KBM-7 (cell line): ENCODE results near the gene SIDT2.

Source experiments
- DNase-seq: peaks from one replicate; pipeline ENCODE4 v3.0.0-alpha.2; 2015
- in situ Hi-C: fragments of 300-500 bp; cut with MboI; formaldehyde crosslinking; loops from 2 replicates; pipeline ENCODE4 v1.14.3; 2020; ENCODE audit warnings: low sequenced_read_pairs, low pct_unique_long_range_greater_than_20kb, mixed read lengths

SIDT2 gene

DNA sequence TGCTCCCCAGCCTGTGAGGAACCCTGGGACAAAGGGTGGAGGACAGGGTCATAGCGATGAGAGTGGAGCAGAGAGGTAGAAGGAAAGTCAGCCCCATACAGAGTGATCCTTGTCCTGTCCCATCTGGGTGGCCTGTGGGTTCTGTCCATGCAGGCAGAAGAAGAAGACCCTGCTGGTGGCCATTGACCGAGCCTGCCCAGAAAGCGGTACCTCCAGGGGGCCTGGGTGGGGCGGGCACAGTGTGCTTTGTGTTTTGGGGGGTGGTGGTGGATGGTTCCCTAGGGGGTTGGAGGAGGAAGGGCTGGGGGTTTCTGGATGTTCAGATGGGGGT is 7.9 kb downstream of the SIDT2 start:
- in situ Hi-C loops = no loop called here
- no peak for DNase-seq

DNA sequence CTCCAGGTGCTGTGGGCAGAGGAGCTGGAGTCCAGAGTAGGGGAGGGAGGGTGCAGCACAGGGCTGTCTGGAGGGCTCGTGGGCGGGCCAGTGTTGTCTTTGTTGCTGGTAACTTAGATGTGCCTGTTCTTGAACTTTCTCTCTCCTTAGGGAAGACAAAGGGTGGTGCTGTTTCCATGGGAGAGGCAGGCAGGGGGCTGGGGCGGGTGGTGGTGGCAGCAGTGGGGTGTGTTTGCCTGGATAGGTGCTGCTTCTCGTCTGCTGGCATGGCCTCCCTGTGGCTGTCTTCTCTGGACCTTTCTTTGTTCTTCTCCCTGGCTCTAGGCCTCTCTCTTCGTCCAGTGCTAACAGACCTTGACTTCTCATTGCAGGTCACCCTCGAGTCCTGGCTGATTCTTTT is 8.5 kb downstream of the SIDT2 start:
- DNase-seq = no peak
- in situ Hi-C loops = no loop called here

DNA sequence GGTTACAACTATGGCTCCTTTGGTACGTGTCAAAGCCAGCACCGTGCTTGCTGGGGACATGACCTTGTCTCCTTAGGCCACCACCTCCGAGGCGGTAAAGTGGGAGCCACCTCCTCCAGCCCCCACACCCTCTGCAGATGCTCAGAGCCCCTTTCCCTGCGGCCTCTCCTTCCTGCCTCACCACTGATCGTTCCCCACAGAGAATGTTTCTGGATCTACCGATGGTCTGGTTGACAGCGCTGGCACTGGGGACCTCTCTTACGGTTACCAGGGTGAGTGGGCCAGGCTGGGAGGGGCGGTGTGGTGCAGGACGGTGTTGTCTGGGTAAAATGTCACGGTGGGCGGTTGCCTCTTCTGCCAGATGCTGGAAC is 8.9 kb downstream of the SIDT2 start:
- in situ Hi-C loops = no loop called here

DNA sequence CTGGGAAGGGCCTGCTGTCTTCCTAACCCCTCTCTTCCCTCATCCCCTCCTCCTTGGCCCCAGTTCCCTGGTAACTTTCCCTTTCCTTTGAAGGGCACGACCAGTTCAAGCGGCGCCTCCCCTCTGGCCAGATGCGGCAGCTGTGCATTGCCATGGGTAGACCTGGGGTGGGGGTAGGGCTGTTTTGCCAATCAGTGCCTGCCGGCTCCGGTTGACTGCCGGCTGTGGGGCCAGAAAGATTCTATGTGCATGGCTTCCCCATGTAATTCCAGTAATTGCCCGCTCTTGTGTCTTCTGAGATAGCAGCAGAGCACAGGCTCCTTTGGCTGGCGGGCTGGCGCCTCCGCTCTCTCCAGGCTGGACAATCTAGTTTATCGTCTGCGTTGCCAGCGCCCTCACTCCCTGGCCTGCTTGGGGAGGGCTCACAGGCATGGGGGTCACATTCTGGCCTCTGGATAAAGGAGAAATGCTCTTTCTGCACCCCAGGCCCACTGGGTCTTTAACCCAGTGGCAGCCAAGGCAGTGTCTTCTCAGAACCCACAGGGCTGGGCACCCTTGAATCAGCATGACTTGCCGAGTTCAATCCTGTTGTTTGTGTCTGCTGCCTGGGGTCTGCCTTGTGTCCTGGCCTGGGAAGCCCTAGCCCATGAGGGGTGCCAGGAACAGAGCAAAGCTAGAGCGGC is 9.4 kb downstream of the SIDT2 start:
- DNase-seq = no peak
- in situ Hi-C loops = no loop called here

More for the DNA sequence above, 8.9 kb downstream of the SIDT2 start:
- no peak for DNase-seq

DNA sequence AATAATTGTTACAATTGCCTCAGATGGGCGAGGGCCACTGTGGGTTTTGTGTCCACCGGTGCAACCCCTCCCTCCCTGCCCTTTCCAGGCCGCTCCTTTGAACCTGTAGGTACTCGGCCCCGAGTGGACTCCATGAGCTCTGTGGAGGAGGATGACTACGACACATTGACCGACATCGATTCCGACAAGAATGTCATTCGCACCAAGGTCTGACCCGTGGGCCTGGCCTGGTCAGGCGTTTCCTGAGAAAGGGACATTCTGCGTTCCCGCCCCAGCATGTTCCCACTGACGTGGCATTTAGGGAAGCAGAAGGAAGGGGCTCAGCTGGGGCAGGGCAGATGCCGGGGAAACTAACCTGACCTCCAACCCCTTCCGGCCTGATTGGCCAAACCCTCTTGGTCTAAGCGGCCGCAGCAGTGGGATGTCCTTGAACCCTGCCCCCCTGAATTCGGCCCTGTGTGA is 10.1 kb downstream of the SIDT2 start:
- no peak for DNase-seq
- in situ Hi-C loops = no loop called here

DNA sequence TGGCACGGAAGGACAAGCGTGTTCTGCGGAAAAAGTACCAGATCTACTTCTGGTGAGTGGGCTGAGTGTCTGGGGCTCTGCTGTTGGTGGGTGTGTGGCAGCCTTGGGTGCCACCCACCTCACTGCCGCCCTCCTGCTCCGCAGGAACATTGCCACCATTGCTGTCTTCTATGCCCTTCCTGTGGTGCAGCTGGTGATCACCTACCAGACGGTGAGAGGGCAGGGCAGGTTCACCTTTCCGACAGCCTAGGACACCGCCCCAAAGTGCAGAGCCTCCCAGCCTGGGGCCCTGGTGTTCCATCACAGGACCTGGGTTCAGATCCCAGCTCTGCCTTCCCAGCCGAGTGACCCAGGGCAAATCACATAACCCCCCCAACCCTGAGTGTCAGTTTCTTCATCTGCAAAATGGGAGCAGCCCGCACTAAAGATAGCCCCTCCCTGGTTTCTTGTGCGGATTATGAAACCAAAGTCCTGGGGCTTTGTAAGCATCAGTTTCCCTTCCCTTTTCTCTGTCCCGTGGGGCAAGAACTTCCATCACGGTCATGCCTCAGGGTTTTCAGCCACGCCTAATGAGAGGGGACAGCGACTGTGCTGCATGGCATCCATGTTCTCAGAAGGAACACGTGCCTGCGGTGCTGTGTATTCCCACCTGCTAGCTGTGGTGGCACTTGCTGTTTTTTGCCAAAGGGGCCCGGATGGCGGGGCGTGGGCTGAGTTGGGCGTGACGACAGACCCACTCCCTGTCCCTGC is 10.8 kb downstream of the SIDT2 start:
- DNase-seq = no peak
- in situ Hi-C loops = no loop called here

DNA sequence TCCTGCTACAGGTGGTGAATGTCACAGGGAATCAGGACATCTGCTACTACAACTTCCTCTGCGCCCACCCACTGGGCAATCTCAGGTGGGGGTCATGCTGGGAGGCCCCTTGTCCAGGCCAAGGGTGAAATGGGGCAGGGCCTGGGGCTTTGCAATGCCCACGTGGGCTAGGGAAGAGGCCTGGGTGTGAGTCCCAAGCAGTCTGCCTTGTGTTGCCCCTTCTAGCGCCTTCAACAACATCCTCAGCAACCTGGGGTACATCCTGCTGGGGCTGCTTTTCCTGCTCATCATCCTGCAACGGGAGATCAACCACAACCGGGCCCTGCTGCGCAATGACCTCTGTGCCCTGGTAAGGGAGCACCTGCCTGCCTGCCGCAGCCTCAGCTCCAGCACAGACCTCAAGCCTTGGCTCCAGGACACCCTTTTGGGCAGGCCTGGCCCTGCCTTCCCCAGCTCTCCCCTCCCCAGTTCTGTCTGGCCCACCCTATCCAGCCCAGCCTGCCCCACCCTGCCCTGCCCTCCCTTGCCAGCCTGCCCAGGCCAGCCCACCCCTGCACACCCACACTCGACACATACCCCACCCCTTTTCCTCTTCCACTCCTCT is 11.5 kb downstream of the SIDT2 start:
- in situ Hi-C loops = no loop called here
- DNase-seq = no peak

DNA sequence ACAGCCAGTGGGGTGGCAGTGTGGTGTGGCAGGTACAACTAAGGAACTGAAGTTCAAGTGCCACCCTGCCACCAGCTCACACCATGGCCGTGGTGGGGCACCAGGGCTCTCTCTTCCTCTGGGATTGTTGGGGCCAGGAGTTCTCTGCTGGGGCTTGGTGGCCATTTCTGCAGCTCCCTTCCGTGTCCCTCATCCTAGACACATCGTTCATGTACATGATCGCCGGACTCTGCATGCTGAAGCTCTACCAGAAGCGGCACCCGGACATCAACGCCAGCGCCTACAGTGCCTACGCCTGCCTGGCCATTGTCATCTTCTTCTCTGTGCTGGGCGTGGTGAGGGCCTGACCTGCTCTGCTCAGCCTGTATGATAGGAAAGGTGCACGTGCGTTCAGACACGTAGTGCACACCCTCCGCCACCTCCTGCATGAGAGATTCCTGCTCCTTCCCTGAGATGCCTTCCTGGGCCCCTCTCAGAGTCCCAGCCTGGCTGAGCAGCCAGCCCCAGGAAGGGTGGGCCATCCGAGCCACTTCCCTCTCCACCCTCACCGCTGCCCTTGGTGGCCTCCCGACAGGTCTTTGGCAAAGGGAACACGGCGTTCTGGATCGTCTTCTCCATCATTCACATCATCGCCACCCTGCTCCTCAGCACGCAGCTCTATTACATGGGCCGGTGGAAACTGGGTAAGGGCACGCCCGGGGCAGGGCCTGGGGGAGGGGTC is 13.3 kb downstream of the SIDT2 start:
- DNase-seq = no peak
- in situ Hi-C loops = no loop called here

DNA sequence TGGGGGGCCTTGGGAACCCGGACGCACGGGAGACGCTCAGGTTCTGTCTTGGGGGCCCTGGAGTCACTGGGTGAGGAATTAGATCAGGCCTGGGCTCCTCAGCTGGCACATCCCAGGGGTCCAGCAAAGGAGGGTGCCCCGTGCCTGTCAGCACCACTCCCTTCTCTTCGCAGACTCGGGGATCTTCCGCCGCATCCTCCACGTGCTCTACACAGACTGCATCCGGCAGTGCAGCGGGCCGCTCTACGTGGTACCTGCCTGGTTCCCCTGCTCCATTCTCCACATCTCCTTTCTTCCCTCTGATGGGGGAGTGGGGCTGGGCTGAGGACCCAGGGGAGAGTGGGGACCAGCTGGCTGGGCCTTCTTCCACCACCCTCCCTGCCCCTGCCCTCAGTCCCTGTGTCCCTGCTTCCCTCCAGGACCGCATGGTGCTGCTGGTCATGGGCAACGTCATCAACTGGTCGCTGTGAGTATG is 13.9 kb downstream of the SIDT2 start:
- in situ Hi-C loops = no loop called here
- no peak for DNase-seq

DNA sequence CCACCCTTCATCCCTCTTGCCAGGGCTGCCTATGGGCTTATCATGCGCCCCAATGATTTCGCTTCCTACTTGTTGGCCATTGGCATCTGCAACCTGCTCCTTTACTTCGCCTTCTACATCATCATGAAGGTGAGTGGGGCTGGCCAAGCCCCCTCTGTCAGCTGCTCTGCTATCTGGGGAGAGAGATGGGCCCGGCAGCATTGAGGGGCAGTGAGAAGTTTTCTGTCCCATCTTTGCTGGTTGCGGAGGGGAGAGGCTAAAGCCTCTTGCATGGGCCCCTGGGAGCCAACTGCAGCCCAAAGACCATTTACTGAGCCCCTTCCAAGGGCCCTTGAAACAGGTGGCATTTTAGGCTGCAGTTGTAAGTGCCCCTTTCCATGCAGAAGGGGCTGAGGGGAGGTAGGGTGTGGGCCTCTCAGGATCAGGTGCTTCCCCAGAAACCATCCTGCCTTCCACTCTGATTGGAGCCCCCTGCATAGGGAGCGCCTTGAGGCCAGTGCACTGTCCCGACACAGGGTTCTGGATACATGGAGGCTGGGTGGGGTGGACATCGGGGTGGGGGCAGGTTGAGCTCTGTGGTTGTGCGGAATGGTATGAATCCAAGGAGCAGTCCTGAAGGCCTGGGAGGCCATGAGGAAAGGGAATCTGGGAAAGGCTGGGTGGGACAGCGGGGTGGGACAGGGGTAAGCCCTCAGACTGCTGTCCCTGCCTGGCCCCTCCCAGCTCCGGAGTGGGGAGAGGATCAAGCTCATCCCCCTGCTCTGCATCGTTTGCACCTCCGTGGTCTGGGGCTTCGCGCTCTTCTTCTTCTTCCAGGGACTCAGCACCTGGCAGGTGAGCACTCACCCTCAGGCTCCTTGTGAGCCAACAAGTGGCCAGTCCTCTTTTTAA is 14.8 kb downstream of the SIDT2 start:
- in situ Hi-C loops = no loop called here
- DNase-seq = no peak

DNA sequence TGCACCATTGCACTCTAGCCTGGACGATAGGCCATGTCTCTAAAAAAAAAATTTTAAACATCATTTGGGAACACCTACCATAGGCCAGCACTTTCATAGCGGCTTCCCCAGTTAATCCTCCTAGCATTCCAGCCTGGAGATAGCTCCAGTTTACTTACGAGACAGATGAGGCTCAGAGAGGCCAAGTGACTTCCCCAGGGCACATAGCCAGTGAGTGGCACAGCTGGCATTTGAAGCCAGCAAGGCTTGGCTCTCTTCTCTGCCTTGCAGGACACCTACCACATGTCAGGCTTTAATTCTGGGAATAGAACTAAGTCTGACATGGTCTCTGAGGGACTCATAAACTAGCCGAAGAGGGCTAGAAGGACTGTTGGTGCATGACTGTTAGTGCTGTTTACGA is 15.7 kb downstream of the SIDT2 start:
- in situ Hi-C loops = no loop called here
- DNase-seq = no peak

DNA sequence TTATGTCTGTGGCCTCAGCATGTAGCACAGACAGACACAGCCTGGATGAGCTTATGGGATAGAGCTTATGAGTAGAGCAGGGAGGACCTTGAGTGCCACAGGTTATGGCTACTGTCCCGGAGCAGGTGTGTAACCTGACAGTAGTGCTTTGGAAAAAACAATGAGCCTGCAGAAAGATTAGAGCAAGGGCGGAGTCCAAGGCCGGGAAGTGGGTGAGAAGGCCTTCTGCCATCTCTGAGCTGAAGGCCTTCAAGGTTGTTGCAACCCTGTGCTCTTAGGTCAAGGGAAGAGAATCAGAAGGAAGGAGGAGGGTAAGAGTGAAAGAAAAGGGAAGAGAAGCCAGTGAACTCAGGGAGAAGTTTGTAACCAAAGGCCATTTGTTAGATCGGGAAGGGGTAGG is 16.7 kb downstream of the SIDT2 start:
- DNase-seq = no peak
- in situ Hi-C loops = no loop called here

DNA sequence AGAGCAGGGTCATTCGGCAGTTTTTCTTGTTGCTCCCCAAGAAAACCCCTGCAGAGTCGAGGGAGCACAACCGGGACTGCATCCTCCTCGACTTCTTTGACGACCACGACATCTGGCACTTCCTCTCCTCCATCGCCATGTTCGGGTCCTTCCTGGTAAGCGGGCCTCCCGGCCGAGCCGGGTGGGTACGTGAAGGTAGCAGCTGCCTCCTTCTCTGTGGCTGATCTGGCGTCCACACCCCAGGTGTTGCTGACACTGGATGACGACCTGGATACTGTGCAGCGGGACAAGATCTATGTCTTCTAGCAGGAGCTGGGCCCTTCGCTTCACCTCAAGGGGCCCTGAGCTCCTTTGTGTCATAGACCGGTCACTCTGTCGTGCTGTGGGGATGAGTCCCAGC is 17.2 kb downstream of the SIDT2 start:
- DNase-seq = no peak
- in situ Hi-C loops = no loop called here

DNA sequence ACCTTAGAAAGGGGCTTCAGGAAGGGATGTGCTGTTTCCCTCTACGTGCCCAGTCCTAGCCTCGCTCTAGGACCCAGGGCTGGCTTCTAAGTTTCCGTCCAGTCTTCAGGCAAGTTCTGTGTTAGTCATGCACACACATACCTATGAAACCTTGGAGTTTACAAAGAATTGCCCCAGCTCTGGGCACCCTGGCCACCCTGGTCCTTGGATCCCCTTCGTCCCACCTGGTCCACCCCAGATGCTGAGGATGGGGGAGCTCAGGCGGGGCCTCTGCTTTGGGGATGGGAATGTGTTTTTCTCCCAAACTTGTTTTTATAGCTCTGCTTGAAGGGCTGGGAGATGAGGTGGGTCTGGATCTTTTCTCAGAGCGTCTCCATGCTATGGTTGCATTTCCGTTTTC is 18.5 kb downstream of the SIDT2 start:
- in situ Hi-C loops = no loop called here
- DNase-seq = no peak

DNA sequence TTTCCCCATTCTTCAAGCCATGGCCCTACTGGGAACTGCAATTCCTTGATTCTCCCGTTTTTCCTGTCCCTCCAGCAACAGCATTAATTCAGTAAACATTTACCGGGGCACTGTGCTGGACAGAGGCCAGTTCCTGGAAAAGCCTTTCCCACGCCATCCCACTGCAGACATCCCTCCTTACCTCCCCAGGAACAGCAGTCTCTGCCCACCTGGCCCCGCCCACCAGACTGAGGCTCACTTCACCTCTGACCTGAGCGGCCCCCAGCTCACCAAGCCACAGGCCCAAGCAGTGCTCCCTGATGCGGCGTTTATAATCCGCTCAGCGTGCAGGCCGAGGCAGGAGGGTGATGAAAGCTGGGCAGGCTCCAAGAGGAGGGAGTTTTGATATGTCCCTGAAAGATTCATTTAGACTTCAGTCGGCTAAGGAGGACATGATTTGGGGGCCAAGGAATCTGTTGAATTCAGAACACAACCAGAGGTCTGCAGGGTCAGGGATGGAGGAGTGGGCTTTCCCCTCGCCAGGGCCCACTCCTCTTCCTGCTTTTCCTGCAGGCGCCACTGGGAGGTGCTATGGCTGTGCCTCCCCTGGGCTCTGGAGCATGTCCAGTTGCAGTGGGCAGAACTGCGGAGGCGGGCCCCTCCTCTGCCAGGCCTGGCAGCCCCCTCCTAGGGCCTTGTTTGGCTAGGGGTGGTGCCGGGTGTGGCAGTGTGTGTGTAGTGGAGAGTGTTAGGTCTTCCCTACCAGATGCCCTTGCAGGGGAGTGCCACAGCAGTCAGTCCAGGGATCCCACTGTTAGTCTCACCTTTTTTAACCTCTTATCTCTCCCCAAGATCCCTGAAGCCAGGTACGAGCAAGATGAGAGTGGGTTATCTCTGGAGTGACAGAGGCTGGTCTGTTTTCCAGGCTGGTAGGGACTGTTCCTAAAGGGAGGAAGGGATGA is 19.2 kb downstream of the SIDT2 start:
- in situ Hi-C loops = no loop called here
- DNase-seq = no peak

DNA sequence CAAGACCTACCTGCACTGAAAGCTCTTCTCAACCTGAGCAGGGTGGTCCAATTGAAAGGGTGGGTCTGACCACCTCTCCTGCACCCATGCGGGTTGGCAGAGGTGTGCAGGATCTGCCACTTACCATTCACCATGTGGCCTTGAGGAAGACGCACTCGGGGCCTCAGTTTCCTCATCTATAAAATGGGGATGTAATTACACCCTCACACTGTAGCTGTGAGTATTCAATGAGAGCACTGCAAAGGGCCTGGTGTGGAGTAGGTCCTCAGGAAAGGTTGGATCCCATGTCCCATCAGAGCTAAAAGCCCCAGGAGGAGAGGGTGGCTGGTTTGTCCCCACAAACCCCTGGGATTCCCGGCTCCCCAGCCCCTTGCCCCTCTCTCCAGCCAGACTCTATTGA is 20.1 kb downstream of the SIDT2 start:
- DNase-seq = no peak
- in situ Hi-C loops = no loop called here

DNA sequence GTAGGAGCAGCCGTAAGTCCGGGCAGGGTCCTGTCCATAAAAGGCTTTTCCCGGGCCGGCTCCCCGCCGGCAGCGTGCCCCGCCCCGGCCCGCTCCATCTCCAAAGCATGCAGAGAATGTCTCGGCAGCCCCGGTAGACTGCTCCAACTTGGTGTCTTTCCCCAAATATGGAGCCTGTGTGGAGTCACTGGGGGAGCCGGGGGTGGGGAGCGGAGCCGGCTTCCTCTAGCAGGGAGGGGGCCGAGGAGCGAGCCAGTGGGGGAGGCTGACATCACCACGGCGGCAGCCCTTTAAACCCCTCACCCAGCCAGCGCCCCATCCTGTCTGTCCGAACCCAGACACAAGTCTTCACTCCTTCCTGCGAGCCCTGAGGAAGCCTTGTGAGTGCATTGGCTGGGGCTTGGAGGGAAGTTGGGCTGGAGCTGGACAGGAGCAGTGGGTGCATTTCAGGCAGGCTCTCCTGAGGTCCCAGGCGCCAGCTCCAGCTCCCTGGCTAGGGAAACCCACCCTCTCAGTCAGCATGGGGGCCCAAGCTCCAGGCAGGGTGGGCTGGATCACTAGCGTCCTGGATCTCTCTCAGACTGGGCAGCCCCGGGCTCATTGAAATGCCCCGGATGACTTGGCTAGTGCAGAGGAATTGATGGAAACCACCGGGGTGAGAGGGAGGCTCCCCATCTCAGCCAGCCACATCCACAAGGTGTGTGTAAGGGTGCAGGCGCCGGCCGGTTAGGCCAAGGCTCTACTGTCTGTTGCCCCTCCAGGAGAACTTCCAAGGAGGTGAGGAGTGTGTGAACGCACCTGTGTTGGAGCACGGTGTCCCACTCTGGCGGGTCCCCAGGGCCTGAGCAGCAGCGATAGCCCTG is 20.7 kb downstream of the SIDT2 start, which contains the start of gene TAGLN:
TAGLN (plus strand) TSS at position 318 of the 863 bp plus-strand sequence. CDS start 3,644 bp downstream, outside the sequence.
- in situ Hi-C loops = no loop called here
- no peak for DNase-seq
